HepG2 (cell line): ENCODE measurements around the gene EZH1. TPM values are rescaled to one million over a fixed set of nuclear protein-coding genes. Genes with fewer than 3 reads are reported as not detected.
A peak's percentile ranks its signal among the peaks of the same experiment; 100 is the strongest.

ENCODE experiments used
- ARID4A ChIP-seq: sonication (generic); formaldehyde crosslinking; IDR thresholded peaks from 2 replicates; pipeline ENCODE4 v1.5.0; 2020; ENCODE audit warnings: mild to moderate bottlenecking, missing genetic modification reagents, borderline replicate concordance
- ATF3 ChIP-seq: sonication (generic); formaldehyde crosslinking; IDR thresholded peaks from 2 replicates; pipeline ENCODE4 v1.4.0; 2020; ENCODE audit warnings: missing genetic modification reagents
- ATM ChIP-seq: fragments of 450-650 bp; IDR thresholded peaks from 2 replicates; pipeline ENCODE4 v1.7.1; 2017; ENCODE audit warnings: mild to moderate bottlenecking, borderline replicate concordance
- CBFB ChIP-seq: sonication (generic); formaldehyde crosslinking; IDR thresholded peaks from 2 replicates; pipeline ENCODE4 v1.4.0; 2020; ENCODE audit warnings: missing genetic modification reagents
- DMAP1 ChIP-seq: IDR thresholded peaks from 2 replicates; pipeline ENCODE4 v1.6.1; 2016
- E2F5 ChIP-seq: sonication (generic); formaldehyde crosslinking; conservative IDR thresholded peaks from 2 replicates; pipeline ENCODE4 v1.4.0; 2020; ENCODE audit warnings: missing genetic modification reagents
- ETV5 ChIP-seq: IDR thresholded peaks from 2 replicates; pipeline ENCODE4 v1.6.1; 2018; ENCODE audit warnings: missing biosample characterization, missing genetic modification reagents, inconsistent platforms, borderline replicate concordance
- NFE2L1 ChIP-seq: sonication (generic); formaldehyde crosslinking; IDR thresholded peaks from 2 replicates; pipeline ENCODE4 v1.4.0; 2020; ENCODE audit warnings: missing genetic modification reagents, mild to moderate bottlenecking, borderline replicate concordance
- XRCC5 ChIP-seq: fragments of 200-400 bp; formaldehyde crosslinking; optimal IDR thresholded peaks from 2 replicates; pipeline ENCODE3; 2017; ENCODE audit warnings: mild to moderate bottlenecking, low read length
- ZBTB21 ChIP-seq: sonication (generic); formaldehyde crosslinking; IDR thresholded peaks from 2 replicates; pipeline ENCODE4 v1.4.0; 2020; ENCODE audit warnings: missing genetic modification reagents
- ZNF263 ChIP-seq: sonication (generic); formaldehyde crosslinking; IDR thresholded peaks from 2 replicates; pipeline ENCODE4 v1.4.0; 2020; ENCODE audit warnings: missing genetic modification reagents
- ZNF326 ChIP-seq: sonication (generic); formaldehyde crosslinking; IDR thresholded peaks from 2 replicates; pipeline ENCODE4 v1.4.0; 2020; ENCODE audit warnings: missing genetic modification reagents, borderline replicate concordance
- ZNF367 ChIP-seq: sonication (generic); formaldehyde crosslinking; IDR thresholded peaks from 2 replicates; pipeline ENCODE4 v1.4.0; 2020; ENCODE audit warnings: missing genetic modification reagents, borderline replicate concordance
- ZNF773 ChIP-seq: sonication (generic); formaldehyde crosslinking; IDR thresholded peaks from 2 replicates; pipeline ENCODE4 v1.4.0; 2020; ENCODE audit warnings: missing genetic modification reagents, borderline replicate concordance
- ZNF775 ChIP-seq: sonication (generic); formaldehyde crosslinking; IDR thresholded peaks from 2 replicates; pipeline ENCODE4 v1.4.0; 2020; ENCODE audit warnings: missing genetic modification reagents, mild to moderate bottlenecking, moderate library complexity, borderline replicate concordance
- ZSCAN20 ChIP-seq: sonication (generic); formaldehyde crosslinking; IDR thresholded peaks from 2 replicates; pipeline ENCODE4 v1.4.0; 2020; ENCODE audit warnings: missing genetic modification reagents, mild to moderate bottlenecking, borderline replicate concordance
- ZSCAN22 ChIP-seq: sonication (generic); formaldehyde crosslinking; IDR thresholded peaks from 2 replicates; pipeline ENCODE4 v1.4.0; 2020; ENCODE audit warnings: mild to moderate bottlenecking, missing genetic modification reagents
- ZSCAN31 ChIP-seq: sonication (generic); formaldehyde crosslinking; IDR thresholded peaks from 2 replicates; pipeline ENCODE4 v1.5.0; 2020; ENCODE audit warnings: low read depth, mild to moderate bottlenecking, missing genetic modification reagents
- ZXDC ChIP-seq: sonication (generic); formaldehyde crosslinking; IDR thresholded peaks from 2 replicates; pipeline ENCODE4 v1.5.0; 2020; ENCODE audit warnings: mild to moderate bottlenecking, missing genetic modification reagents
- polyA plus RNA-seq, 8 experiments: library from polyadenylated mRNA; depleted of rRNA in 3 of 8; stranded (reverse) in 7 of 8; unstranded in 1 of 8; fragments of >200 nt; fragmentation: Illumina TruSeq in 4 of 8; extraction: Trizol in 4 of 8; gene quantifications; 2 replicates each; pipeline versions ENCODE4 v1.2.1 to v1.2.3, GENCODE V29; 2011 to 2016; ENCODE audit warnings: low read depth in 4 of 8, missing spikeins in 1 of 8, mixed read lengths in 1 of 8; ENCODE audit not compliant: insufficient read depth in 1 of 8
- total RNA-seq, 5 experiments: library from RNA; depleted of rRNA; stranded (reverse); fragments of >200 nt; fragmentation: Illumina TruSeq; extraction: Trizol; gene quantifications; 2 replicates each; pipeline ENCODE4 v1.2.3, GENCODE V29; 2016; ENCODE audit warnings: low read depth in 1 of 5

EZH1 gene
- total and polyA plus RNA-seq, 2 of the 13 experiments (the other 11 are each of a cell fraction or from before 2014, with no cell fraction given): 11.6 to 24.0 TPM

- TF ChIP-seq ZNF367 (CRISPR knock-in tag) (no peak), ARID4A (CRISPR knock-in tag) (peak; percentile 81; the same call in 1 of the 2 replicates), XRCC5 (peak; percentile 29), ZBTB21 (CRISPR knock-in tag) (peak; percentile 34; the same call in 1 of the 2 replicates), DMAP1 (CRISPR knock-in tag) (peak; percentile 79), CBFB (CRISPR knock-in tag) (peak; percentile 81), ZNF775 (CRISPR knock-in tag) (no peak), ZXDC (no peak), ZSCAN31 (CRISPR knock-in tag) (no peak), ZSCAN22 (CRISPR knock-in tag) (no peak), ATF3 (CRISPR knock-in tag) (no peak), ZNF263 (CRISPR knock-in tag) (peak; percentile 69), ATM (no peak), ZSCAN20 (CRISPR knock-in tag) (no peak), ZNF326 (CRISPR knock-in tag) (no peak), NFE2L1 (CRISPR knock-in tag) (no peak), E2F5 (no peak; the same call in 1 of the 2 replicates), ETV5 (CRISPR knock-in tag) (peak; percentile 57), ZNF773 (CRISPR knock-in tag) (no peak; the same call in 1 of the 2 replicates)
These were observed 85.5 kb downstream of the EZH1 start, which contains the start of gene TUBG2 (continued) for GRCh38 chr17:42659079-42659931.
